ENCODE measurements around the gene COPB1.

Gene COPB1

DNA sequence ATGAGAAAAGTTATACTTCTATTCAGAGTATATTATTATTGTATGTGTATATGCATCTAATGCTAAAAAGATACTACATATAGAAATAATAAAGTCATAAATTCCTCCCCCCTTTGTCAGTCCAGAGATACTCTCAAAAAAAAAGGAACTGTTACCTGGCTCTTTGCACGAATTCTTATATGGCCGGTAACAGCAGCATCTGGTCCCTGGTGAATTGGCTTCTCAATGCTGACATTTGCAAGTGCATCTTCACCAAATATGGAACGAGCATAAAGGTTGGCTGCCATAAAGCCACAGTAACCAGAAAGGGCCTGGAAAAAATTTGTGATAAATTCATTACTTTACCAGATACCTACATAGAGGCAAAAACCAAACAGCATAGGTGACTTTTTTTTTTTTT, 41.2 kb downstream of the COPB1 start:
- no peak for TF ChIP-seq Cebpa-rat (IDR thresholded peaks at IDR 0.05)
- Histone ChIP-seq H3K4me3 (no peak overlapping the region), H3K27ac (no peak overlapping the region), H4K20me1 (no peaks in the 10 kb centered on the region), H3K36me3 (peaks cover 81% of the 10 kb centered on the region), H3K9ac (no peak overlapping the region), H3K4me1 (no peaks in the 10 kb centered on the region), H3K9me3 (no peaks in the 10 kb centered on the region), H3K4me2 (no peak overlapping the region), H3K27me3 (no peaks in the 10 kb centered on the region)

DNA sequence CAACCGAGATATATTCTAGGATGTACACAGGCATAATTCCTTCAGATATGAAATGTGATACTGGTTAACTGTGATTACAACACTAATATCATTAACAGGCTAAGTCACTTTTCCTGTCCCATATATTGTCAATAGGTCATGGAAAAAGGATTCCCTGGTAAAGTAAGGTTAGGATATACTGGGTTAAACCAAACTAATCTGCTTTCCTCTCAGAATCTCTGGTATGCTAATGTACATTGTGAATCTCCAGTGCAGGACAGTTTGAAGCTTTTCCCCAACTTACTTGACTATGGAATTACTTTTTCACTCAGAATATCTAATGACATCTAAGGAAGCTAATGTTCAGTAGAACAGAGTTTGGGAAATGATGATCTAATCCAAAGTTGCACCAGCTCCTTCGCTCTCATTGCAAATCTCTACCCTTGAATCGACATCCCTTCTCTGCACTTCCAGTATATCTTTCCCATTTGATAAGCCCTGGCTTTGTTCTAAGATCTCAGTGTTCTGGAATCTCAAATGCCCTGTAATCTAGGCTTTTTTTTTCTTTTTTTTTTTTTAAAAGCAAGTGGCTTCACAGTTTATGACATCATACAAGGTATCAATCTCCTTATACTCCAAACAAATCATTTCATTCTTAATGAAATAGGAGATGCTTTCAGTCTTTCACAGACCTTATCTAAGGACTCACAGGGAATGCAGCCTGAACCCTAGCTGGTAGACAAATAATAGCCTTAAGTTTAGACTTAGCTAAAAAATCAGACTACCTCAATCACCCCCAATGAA, 43.8 kb downstream of the COPB1 start:
- Histone ChIP-seq H3K4me3 (no peak overlapping the region), H4K20me1 (no peaks in the 10 kb centered on the region), H3K27ac (no peak overlapping the region), H3K4me1 (peaks cover 11% of the 10 kb centered on the region), H3K27me3 (no peaks in the 10 kb centered on the region), H3K4me2 (no peak overlapping the region), H3K36me3 (peaks cover 75% of the 10 kb centered on the region), H3K9ac (no peak overlapping the region), H3K9me3 (no peaks in the 10 kb centered on the region; the same call in 1 of the 2 replicates)
- no peak for TF ChIP-seq Cebpa-rat (IDR thresholded peaks at IDR 0.05)

DNA sequence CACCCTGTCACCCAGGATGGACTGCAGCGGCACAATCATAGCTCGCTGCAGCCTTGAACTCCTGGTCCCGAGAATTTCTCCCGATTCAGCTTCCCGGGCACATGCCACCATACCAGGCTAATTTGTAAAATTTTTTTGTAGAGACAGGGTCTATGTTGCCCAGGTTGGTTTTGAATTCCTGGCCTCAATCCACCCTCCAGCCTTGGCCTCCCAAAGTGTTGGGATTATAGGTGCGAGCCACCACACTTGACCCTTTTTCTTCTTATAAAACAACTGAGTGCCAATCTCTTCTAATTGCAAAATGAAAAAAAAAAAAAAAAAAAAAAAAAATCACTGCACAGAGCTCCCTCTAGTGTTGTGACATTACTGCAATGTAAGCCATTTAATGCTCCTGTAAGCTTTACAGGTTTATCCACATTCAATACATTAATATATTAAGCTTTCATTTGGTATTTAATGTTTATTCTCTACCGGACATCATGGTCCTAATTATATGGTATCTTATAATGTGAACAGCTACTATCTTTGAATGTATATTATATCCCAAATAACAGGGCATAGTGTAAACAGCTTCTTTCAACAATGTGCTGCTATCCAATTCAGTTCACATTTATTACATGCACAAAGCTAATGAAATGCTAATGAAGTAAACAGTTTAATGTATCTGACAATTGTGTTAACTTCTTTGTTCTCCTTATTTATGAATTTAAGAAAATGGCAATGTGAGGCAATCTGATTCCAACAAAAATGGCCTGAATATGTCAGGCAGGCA, 44.6 kb downstream of the COPB1 start:
- no peak for TF ChIP-seq Cebpa-rat (IDR thresholded peaks at IDR 0.05)
- no peaks in the 10 kb centered on the region for H4K20me1 ChIP-seq
- no peaks in the 10 kb centered on the region; the same call in 1 of the 2 replicates for H3K9me3 ChIP-seq
- H3K27me3 ChIP-seq = no peaks in the 10 kb centered on the region
- H3K4me1 ChIP-seq = peaks cover 11% of the 10 kb centered on the region
- H3K4me2 ChIP-seq = no peak overlapping the region
- H3K36me3 ChIP-seq = peaks cover 67% of the 10 kb centered on the region
- no peak overlapping the region for H3K9ac ChIP-seq
- H3K4me3 ChIP-seq = no peak overlapping the region
- H3K27ac ChIP-seq = no peak overlapping the region

DNA sequence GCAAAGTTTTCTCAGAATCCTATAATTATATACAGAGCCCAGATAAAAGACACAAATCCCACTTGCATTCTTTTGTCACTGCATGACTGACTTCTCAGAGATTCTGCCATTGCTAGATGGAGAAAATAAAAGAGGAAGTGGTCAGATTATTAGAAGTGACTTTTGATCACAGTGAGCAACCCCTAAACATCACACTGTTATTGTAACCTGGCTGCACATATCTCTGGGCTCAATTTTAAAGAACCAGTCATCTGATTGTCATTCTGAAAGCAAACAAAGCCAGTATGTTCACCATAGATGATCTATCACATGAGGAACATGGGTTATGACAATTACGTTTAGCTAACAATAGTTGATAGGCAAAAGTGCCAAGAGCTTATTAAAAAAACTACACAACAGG, 47.8 kb downstream of the COPB1 start:
- no peaks in the 10 kb centered on the region; the same call in 1 of the 2 replicates for H3K9me3 ChIP-seq

DNA sequence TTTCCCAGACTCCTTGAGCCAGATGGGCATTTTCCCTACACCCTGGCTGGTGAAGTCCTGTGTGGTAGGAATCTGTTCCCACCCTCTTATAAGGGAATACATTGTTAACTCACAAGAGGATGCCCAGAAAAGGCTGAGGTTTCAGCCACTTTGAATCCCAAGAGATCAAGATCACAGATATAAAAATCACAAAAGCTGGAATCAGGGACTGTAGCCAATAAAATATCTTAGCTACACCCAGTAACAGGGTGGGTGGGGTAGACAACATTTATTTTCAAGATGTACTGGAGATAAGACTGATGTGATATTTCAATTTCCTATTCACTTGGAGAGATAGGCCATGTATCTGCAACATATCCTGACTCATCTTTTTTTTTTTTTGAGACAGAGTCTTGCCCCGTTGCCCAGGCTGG, 50.3 kb downstream of the COPB1 start:
- Histone ChIP-seq H3K9me3 (no peaks in the 10 kb centered on the region; the same call in 1 of the 2 replicates), H3K36me3 (peaks cover 26% of the 10 kb centered on the region), H4K20me1 (no peaks in the 10 kb centered on the region), H3K4me3 (no peak overlapping the region), H3K27me3 (no peaks in the 10 kb centered on the region), H3K27ac (no peak overlapping the region), H3K9ac (no peak overlapping the region), H3K4me2 (no peak overlapping the region), H3K4me1 (peaks cover 11% of the 10 kb centered on the region)
- no peak for TF ChIP-seq Cebpa-rat (IDR thresholded peaks at IDR 0.05)

More for the DNA sequence above, 47.8 kb downstream of the COPB1 start:
- H3K27me3 ChIP-seq = no peaks in the 10 kb centered on the region
- H3K4me3 ChIP-seq = no peak overlapping the region
- peaks cover 41% of the 10 kb centered on the region for H3K36me3 ChIP-seq
- H3K27ac ChIP-seq = no peak overlapping the region
- no peak overlapping the region for H3K9ac ChIP-seq
- H3K4me2 ChIP-seq = peak overlapping the region; percentile 25
- peaks cover 11% of the 10 kb centered on the region for H3K4me1 ChIP-seq
- no peaks in the 10 kb centered on the region for H4K20me1 ChIP-seq
- TF ChIP-seq Cebpa-rat (IDR thresholded peaks at IDR 0.05) = no peak

DNA sequence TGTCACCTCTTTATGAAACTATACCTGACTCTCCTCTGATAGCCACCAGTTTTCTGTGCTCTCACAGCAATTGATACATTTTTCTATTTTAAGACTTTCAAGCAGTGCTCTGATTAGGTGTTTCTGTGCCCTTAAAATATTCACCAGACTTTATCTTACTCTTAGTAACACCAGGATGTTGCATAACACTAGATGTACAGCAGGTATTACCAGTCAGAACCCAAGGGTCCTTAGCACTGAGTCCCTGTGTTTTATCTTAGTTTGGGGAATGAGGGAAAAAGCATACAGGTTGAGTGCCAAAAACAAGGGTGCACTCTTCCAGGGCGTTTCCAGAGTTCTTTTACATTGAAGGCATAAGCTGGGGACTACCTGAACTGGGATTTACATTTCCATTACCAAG, 51.4 kb downstream of the COPB1 start:
- Histone ChIP-seq H3K27ac (no peak overlapping the region), H4K20me1 (no peaks in the 10 kb centered on the region), H3K4me2 (no peak overlapping the region), H3K9ac (no peak overlapping the region), H3K4me1 (peaks cover 11% of the 10 kb centered on the region), H3K36me3 (peaks cover 19% of the 10 kb centered on the region), H3K27me3 (no peaks in the 10 kb centered on the region), H3K9me3 (no peaks in the 10 kb centered on the region; the same call in 1 of the 2 replicates), H3K4me3 (no peak overlapping the region)
- TF ChIP-seq Cebpa-rat (IDR thresholded peaks at IDR 0.05) = no peak

DNA sequence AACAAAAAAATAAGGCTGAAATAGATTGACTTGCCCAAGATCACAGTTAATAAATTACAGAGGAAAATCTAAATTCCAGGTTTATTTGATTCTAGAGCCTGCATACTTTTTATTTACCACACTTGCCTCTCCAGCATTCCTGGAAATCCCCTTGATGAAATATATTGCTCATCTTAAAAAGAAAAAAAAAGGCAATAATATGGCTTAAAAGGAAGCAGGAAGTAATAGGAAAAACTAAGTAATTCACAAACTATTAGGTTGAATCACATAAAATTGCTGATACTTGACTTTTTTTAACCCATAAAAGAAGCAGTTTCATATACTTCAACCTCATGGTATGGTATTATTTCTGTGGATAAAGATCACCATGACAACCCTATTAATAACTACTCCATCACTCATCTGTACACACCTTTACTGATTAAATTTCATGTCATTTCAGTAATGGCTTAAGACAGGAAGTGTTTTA, 52.9 kb downstream of the COPB1 start:
- no peak overlapping the region for H3K4me2 ChIP-seq
- H3K4me3 ChIP-seq = no peak overlapping the region
- no peaks in the 10 kb centered on the region; the same call in 1 of the 2 replicates for H3K9me3 ChIP-seq
- H3K9ac ChIP-seq = no peak overlapping the region
- H3K27me3 ChIP-seq = no peaks in the 10 kb centered on the region
- H4K20me1 ChIP-seq = no peaks in the 10 kb centered on the region
- no peak overlapping the region for H3K27ac ChIP-seq
- H3K36me3 ChIP-seq = peaks cover 6% of the 10 kb centered on the region; the same call in 1 of the 2 replicates
- TF ChIP-seq Cebpa-rat (IDR thresholded peaks at IDR 0.05) = no peak
- H3K4me1 ChIP-seq = peaks cover 4% of the 10 kb centered on the region

DNA sequence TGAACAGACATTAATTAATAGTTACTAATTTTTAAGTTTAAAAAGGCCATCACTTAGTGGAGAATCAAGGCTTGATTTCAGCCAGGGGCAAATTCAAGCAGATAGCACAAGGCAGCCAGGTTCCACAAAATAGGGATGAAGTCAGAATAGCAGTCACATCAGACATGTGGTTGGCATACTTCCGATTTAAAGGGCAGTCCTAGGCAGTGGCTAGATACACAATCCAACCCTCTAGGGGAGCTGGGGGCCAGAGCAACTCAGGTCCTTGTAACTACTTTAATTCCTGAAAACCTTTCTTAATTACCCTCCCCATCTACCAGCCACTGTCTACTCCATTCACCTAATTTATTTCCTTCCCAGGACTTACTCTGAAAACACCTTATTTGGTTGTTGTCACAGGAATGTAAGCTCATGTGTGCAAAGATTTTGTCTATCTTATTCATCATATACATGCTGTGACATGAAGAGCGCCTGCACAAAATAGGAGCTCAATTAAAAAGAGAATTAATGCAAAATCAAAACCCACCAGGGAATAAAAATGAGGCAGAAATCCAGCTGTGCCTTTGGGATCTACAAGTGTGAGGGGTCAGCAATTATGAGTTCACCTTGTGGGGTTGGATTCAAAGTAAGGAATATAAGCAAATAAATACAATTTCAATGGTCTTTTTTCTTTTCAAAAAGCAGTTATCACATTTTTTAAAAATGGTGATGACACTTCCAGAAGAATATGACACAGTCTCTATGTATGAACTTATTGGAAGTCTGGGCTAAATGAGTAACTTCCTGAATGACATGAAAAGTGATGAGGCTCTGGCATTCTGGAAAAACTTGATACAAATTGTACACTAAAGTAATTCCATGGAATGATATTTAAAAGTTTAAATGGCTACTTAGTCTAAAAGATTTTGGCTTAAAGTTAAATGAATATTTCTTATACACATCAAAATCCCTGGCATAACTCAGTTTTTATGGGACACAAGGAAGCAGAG, 53.8 kb downstream of the COPB1 start:
- H3K4me3 ChIP-seq = no peak overlapping the region
- H3K9me3 ChIP-seq = no peaks in the 10 kb centered on the region
- no peaks in the 10 kb centered on the region for H3K27me3 ChIP-seq
- no peaks in the 10 kb centered on the region for H4K20me1 ChIP-seq
- no peak overlapping the region for H3K9ac ChIP-seq
- H3K4me1 ChIP-seq = no peaks in the 10 kb centered on the region
- H3K36me3 ChIP-seq = no peaks in the 10 kb centered on the region
- no peak overlapping the region for H3K4me2 ChIP-seq
- no peak for TF ChIP-seq Cebpa-rat (IDR thresholded peaks at IDR 0.05)
- no peak overlapping the region for H3K27ac ChIP-seq

Measured in BLaER1 (cell line).